ENCODE measurements around the gene PI4K2A.

GRCh38 chr10:97640868-97641811 is 669 bp downstream of the PI4K2A start:
- no peak for TF ChIP-seq POLR2A (IDR thresholded peaks at IDR 0.05; ENCODE audit: low read depth, low read length)
- no peak for TF ChIP-seq TAF1 (IDR thresholded peaks at IDR 0.05; ENCODE audit: borderline replicate concordance, low read depth, low read length)
- peak; percentile 11; the same call in 1 of the 2 replicates for TF ChIP-seq POLR2AphosphoS5 (IDR thresholded peaks at IDR 0.05; ENCODE audit: low read depth, low read length)
